Testis (tissue), 2 donors: ENCODE results near the gene TAF1A.

Experiments
- POLR2A ChIP-seq: fragments of 450-650 bp; IDR thresholded peaks from one replicate; pipeline ENCODE4 v1.6.1; 2017; ENCODE audit warnings: antibody characterized with exemption, mild to moderate bottlenecking, moderate library complexity
- TF ChIP-seq, protein P1 (sequence below), 3 experiments: fragments of 450-650 bp in 2 of 3; fragments of 200-600 bp in 1 of 3; sonication (generic) in 1 of 3; IDR thresholded peaks; one replicate each; pipeline ENCODE4 v1.5.1; 2016 to 2019; ENCODE audit warnings: antibody characterized with exemption in 3 of 3, mild to moderate bottlenecking in 2 of 3, moderate library complexity in 1 of 3

DNA sequence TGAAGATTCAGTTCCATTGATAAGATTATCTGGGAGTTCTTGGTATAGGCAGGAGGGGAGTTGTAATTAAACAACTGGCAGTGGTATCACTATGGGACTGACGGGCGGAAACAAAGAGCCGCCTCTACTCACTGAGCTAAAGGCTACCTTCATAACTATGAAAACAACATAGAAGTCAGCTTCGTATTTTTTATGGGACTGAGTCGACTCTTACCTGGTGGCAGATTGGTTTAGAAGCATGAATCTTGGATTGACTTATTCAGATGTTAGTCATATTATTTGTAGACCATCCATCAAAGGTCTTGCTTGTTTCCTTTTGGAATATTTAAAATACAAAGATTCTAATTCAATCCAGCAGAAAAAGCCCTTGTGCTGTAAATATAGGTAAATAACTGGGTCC lies 35.6 kb downstream of the TAF1A start:
- TF ChIP-seq, protein P1, sequence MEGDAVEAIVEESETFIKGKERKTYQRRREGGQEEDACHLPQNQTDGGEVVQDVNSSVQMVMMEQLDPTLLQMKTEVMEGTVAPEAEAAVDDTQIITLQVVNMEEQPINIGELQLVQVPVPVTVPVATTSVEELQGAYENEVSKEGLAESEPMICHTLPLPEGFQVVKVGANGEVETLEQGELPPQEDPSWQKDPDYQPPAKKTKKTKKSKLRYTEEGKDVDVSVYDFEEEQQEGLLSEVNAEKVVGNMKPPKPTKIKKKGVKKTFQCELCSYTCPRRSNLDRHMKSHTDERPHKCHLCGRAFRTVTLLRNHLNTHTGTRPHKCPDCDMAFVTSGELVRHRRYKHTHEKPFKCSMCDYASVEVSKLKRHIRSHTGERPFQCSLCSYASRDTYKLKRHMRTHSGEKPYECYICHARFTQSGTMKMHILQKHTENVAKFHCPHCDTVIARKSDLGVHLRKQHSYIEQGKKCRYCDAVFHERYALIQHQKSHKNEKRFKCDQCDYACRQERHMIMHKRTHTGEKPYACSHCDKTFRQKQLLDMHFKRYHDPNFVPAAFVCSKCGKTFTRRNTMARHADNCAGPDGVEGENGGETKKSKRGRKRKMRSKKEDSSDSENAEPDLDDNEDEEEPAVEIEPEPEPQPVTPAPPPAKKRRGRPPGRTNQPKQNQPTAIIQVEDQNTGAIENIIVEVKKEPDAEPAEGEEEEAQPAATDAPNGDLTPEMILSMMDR (IDR thresholded peaks at IDR 0.05): no peak
- no peak for TF ChIP-seq POLR2A
